ENCODE measurements around the gene MTTP.

The MTTP gene

GRCh38 chr4:99642725-99643489, 68.3 kb downstream of the MTTP start:
- no peak for DNase-seq

GRCh38 chr4:99644453-99644852, 69.8 kb downstream of the MTTP start:
- no peak for DNase-seq

- no peak for DNase-seq
Observed at GRCh38 chr4:99645036-99645435, 70.4 kb downstream of the MTTP start.

- no peak for DNase-seq
Observed at GRCh38 chr4:99645638-99646037, 71.0 kb downstream of the MTTP start.

- no peak for DNase-seq
Observed at GRCh38 chr4:99647071-99647470, 72.4 kb downstream of the MTTP start.

GRCh38 chr4:99648321-99648720, 73.7 kb downstream of the MTTP start:
- no peak for DNase-seq

GRCh38 chr4:99649208-99649607, 74.6 kb downstream of the MTTP start:
- no peak for DNase-seq

- DNase-seq, result no peak
Observed at GRCh38 chr4:99649778-99650177, 75.2 kb downstream of the MTTP start.

GRCh38 chr4:99651016-99651769, 76.6 kb downstream of the MTTP start:
- DNase-seq, result no peak

- DNase-seq, result no peak
Observed at GRCh38 chr4:99651811-99652485, 77.3 kb downstream of the MTTP start.

GRCh38 chr4:99652596-99653436, 78.2 kb downstream of the MTTP start:
- DNase-seq, result no peak

- DNase-seq, result no peak
Observed at GRCh38 chr4:99653916-99654315, 79.3 kb downstream of the MTTP start.

- DNase-seq, result no peak
Observed at GRCh38 chr4:99654361-99654761, 79.7 kb downstream of the MTTP start.

- DNase-seq, result no peak
Observed at GRCh38 chr4:99655308-99656081, 80.9 kb downstream of the MTTP start.

GRCh38 chr4:99657798-99658197, 83.2 kb downstream of the MTTP start, which contains the start of gene C4orf54:
C4orf54 (minus strand) TSS chr4:99657828; CDS start chr4:99654648, 3,180 bp downstream.
- DNase-seq, result no peak

- no peak for DNase-seq
Observed at GRCh38 chr4:99658666-99659065, 84.0 kb downstream of the MTTP start.

GRCh38 chr4:99661907-99662306, 87.3 kb downstream of the MTTP start:
- no peak for DNase-seq

GRCh38 chr4:99664716-99665115, 90.1 kb downstream of the MTTP start:
- DNase-seq, result no peak

- no peak for DNase-seq
Observed at GRCh38 chr4:99665983-99666382, 91.4 kb downstream of the MTTP start.

- DNase-seq, result no peak
Observed at GRCh38 chr4:99668472-99668871, 93.8 kb downstream of the MTTP start.

- no peak for DNase-seq
Observed at GRCh38 chr4:99669084-99669483, 94.5 kb downstream of the MTTP start.

Measured in effector CD8-positive, alpha-beta T cell (primary cell).